Kidney epithelial cell (primary cell): Measurements from ENCODE around the gene IL4R. TPM values are rescaled to one million over a fixed set of nuclear protein-coding genes. Genes with fewer than 3 reads are reported as not detected.

ENCODE experiments used
- DNase-seq: peaks from one replicate; pipeline ENCODE4 v3.0.0-alpha.2; 2010; ENCODE audit warnings: low read depth
- H3K27me3 ChIP-seq: 2 replicates; pipeline ENCODE4 v1.6.0; 2011; ENCODE audit warnings: low read length; ENCODE audit not compliant: control insufficient read depth, insufficient read depth
- H3K36me3 ChIP-seq: 2 replicates; pipeline ENCODE4 v1.5.1; 2011; ENCODE audit warnings: low read length; ENCODE audit not compliant: control insufficient read depth, insufficient read depth
- H3K4me3 ChIP-seq: 2 replicates; pipeline ENCODE4 v1.5.1; 2011; ENCODE audit warnings: low read depth, mild to moderate bottlenecking, control low read depth, low read length
- total RNA-seq: library from RNA; depleted of rRNA; stranded (reverse); fragments of >200 nt; gene quantifications from 2 replicates; pipeline ENCODE4 v1.2.3, GENCODE V29; 2015
- TF ChIP-seq, protein P1 (sequence below): IDR thresholded peaks from 2 replicates; pipeline ENCODE4 v1.5.1; 2011; ENCODE audit warnings: mild to moderate bottlenecking, moderate library complexity, low read length, control low read depth, inconsistent platforms; ENCODE audit not compliant: insufficient read depth, poor library complexity, severe bottlenecking

Gene IL4R
- total RNA-seq, 1 donor from 2014 or later = 52.1 TPM

DNA sequence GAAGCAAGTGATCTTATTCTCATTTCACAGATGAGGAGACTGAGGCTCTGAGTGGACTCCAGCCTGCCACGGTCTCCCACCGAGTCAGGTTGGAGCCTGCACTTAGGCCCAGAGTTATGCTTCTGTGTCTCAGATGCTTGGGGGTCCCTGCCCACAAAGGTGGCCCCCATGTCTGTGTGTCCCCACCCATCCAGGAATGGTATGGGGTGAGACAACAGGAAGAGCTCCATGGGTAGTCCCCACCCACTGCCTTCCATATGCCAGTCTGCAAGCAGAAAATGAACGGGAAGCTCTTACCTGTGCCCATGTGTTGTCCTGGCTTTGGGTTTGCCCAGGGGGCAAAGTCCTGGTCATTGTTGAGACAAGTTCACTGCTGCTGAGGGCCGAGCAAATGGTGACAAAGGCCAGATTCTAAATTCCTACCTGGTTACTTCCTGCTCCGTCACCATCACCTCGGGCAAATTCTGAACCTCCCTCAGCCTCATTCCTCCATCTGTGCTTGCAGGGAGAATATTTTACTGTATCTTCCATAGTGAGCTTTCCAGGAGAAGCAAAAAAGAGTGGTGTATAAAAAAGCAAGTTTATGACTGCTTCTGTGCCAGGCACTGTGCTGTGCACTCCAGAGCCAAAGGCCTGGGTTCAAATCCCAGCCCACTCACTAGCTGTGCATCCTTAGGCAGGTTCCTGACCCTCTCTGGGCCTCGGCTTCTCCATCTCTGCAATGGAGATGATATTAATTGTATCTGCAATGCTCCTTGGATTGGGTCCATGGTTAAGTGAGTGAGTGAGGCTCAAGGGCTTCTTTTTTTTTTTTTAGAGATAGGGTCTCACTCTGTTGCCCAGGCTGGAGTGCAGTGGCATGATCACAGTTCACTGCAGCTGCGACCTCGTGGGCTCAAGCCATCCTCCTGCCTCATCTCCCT is 9.3 kb downstream of the IL4R start:
- Histone ChIP-seq H3K36me3 (no peaks in the 10 kb centered on the region), H3K4me3 (no peak overlapping the region), H3K27me3 (no peaks in the 10 kb centered on the region)
- TF ChIP-seq, protein P1, sequence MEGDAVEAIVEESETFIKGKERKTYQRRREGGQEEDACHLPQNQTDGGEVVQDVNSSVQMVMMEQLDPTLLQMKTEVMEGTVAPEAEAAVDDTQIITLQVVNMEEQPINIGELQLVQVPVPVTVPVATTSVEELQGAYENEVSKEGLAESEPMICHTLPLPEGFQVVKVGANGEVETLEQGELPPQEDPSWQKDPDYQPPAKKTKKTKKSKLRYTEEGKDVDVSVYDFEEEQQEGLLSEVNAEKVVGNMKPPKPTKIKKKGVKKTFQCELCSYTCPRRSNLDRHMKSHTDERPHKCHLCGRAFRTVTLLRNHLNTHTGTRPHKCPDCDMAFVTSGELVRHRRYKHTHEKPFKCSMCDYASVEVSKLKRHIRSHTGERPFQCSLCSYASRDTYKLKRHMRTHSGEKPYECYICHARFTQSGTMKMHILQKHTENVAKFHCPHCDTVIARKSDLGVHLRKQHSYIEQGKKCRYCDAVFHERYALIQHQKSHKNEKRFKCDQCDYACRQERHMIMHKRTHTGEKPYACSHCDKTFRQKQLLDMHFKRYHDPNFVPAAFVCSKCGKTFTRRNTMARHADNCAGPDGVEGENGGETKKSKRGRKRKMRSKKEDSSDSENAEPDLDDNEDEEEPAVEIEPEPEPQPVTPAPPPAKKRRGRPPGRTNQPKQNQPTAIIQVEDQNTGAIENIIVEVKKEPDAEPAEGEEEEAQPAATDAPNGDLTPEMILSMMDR = no peak
- DNase-seq = no peak

DNA sequence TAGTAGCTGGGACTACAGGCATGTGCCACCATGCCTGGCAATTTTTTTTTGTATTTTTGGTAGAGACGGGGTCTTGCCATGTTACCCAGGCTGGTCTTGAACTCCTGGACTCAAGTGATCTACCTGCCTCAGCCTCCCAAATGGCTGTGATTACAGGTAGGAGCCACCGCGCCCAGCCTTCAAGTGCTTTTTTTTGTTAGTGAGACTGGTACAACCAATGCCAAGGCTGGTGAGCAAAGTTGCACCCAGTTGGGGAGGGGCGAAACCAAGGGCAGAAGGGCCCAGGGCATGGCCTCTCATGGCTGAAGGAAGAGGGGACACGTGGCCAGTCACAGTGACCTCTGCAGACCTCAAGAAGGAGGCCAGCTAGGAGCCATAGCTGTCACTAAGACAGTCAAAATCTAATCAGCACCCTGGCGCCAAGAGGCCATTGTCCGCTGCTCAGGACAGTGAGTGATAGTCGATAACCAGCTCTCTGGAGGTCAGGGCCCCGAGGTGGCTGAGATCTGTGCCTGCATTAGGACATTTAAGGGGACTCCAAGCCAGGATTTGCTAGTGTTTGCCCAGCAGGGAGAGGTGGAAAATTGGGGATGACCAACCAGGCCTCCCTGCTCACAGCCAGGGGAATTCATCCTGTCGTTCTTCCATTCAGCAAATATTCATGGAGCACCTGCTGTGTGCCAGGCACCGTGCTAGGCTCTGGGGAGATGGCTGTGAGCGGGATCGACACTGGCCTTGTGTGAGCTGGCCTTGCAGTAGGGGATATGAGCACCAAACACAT is 10.2 kb downstream of the IL4R start:
- Histone ChIP-seq H3K27me3 (no peaks in the 10 kb centered on the region), H3K36me3 (no peaks in the 10 kb centered on the region), H3K4me3 (no peak overlapping the region)
- DNase-seq = no peak
- TF ChIP-seq, protein P1 = no peak

DNA sequence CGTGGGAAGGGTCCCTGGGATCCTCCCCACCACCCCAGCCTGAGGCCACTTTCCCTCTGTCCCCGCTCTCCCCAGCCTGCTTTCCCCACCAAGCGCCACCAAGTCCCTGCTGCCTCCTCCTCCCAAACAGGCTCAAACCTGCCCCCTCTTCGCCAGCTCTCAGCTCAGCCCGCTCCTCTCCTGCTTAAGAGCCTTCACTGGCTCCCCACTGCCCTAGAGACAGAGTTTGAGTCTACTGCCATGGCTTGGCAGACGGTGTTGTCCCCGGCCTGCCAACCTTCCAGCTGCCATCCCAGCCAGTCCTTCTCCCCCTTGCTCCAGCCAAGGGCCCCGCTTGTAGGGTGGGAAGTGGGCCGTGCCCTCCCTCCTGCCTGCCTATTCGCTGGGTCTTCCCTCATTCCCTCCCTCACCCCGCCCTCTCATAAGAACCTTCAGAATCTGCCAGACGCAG is 11.1 kb downstream of the IL4R start:
- TF ChIP-seq, protein P1 = no peak
- DNase-seq = no peak
- H3K4me3 ChIP-seq = no peak overlapping the region
- no peaks in the 10 kb centered on the region for H3K27me3 ChIP-seq
- H3K36me3 ChIP-seq = no peaks in the 10 kb centered on the region

DNA sequence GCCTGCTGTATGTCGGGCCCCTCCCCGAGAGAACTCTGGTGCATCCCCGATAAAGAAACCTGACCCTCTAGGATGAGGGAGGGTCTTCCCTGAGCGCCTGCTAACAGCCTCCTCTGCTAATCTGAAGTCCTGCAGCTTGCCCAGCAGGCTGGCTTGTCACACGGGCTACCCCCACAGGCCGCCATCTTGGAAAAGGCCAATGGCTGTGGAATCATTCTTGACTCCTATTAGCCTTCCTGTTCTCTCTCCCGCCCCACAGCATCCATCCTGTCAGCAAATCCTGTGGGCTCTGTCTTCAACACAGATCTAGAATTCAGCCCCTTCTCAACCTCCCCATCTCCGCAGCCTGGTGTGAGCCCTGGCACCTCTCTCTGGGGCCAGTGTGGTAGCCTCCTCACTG is 12.0 kb downstream of the IL4R start:
- no peaks in the 10 kb centered on the region for H3K27me3 ChIP-seq
- TF ChIP-seq, protein P1 = no peak
- no peaks in the 10 kb centered on the region for H3K36me3 ChIP-seq
- DNase-seq = no peak
- no peak overlapping the region for H3K4me3 ChIP-seq

DNA sequence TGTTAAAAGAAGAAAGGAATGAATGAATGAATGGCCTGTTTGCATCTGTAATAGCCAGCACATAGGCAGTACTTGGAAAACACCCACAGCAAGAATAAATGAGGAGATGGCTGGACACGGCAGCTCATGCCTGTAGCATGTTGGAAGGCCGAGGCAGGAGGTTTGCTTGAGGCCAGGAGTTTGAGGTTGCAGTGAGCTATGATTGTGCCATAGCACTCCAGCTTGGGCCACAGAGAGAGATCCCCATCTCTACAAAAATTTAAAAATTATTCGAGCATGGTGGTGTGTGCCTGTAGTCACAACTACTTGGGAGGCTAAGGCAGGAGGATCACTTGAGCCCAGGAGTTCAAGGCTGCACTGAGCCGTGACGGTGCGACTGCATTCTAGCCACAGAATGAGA is 12.5 kb downstream of the IL4R start:
- Histone ChIP-seq H3K36me3 (no peaks in the 10 kb centered on the region), H3K4me3 (no peak overlapping the region), H3K27me3 (no peaks in the 10 kb centered on the region)
- no peak for DNase-seq
- TF ChIP-seq, protein P1 = no peak
